GM21529 (cell line): Measurements from ENCODE around the gene FAM222A.
"Not testable (repeated sequence)": the region's sequence is repeated elsewhere in the genome, so short reads cannot be mapped to it uniquely, and the experiment has no call there.

ENCODE experiments used
- ATAC-seq: cut with Tn5 transposase; IDR thresholded peaks from one replicate; pipeline ENCODE4 v1.9.1; 2021; ENCODE audit not compliant: unreplicated experiment

The FAM222A gene

DNA sequence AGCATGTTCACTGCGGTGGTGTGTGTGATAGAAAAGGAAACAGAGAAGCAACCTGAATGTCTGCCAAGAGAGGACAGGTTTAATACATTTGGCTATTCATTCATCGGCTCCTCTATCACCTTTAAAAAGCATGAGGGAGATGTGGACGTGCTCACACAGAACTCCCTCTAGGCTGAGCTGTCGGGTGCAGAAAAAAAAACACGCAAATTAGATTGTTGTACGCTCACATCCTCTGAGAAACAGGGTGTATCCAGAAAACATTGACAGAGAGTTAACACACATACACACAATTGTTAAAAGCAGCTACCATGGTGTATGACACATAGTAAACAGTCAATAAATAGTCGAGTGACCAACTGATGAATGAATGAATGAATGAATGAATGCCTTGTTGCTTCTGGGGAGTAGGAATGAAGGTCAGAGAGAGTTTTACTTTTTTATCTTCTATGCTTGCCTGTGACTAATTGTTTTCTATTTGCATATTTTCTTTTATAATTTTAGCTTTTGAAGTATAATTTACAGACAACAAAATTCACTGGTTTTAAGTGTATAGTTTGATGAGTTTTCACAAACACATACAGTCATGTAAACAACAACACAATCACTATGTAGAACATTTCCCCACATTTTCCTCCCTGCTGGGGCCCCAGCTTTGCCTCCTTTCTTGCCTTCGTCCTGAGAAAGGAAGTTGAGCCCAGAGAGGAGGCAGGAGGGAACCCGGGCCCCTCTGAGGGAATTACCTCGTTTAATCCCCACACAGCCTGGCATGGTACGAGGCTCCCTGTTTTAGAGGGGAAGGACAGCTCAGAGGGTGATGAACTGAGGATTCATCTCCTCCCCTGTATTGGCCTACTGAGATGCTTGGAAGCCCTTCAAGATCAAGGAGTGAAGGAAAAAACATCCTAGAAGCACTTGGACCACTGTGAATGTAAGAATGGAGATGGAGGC is 19.7 kb upstream of the FAM222A start:
- ATAC-seq = no peak

DNA sequence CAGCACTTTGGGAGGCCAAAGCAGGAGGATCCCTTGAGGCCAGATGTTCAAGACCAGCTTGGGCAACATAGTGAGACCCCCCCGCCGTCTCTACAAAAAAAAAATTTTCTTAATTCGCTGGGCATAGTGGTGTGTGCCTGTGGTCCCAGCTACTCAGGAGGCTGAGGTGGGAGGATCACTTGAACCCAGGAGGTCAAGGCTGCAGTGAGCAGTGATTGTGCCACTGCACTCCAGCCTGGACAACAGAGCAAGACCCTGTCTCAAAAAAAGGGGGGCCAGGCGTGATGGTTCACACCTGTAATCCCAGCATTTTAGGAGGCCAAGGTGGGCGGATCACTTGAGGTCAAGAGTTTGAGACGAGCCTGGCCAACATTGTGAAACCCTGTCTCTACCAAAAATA is 19.0 kb upstream of the FAM222A start:
- not testable (repeated sequence) for ATAC-seq

DNA sequence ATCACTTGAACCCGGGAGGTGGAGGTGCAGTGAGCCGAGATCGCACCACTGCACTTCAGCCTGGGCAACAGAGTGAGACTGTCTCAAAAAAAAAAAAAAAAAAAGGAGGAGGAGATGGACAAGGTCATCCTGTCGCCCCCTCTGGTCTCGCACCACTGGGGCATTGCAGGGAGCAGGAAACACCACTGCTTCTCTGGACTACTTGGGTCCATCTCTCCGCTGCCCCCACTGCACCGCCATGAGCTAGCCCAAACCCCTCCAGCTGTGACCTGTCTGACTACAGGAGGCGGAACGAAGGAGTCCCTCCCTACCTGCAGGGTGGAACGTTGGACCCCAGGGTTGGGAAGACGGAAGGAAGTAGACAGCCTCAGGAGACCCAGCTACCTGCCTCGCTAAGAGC is 18.2 kb upstream of the FAM222A start:
- no peak for ATAC-seq

GRCh38 chr12:109695961-109696461 is 17.6 kb upstream of the FAM222A start:
- no peak for ATAC-seq

DNA sequence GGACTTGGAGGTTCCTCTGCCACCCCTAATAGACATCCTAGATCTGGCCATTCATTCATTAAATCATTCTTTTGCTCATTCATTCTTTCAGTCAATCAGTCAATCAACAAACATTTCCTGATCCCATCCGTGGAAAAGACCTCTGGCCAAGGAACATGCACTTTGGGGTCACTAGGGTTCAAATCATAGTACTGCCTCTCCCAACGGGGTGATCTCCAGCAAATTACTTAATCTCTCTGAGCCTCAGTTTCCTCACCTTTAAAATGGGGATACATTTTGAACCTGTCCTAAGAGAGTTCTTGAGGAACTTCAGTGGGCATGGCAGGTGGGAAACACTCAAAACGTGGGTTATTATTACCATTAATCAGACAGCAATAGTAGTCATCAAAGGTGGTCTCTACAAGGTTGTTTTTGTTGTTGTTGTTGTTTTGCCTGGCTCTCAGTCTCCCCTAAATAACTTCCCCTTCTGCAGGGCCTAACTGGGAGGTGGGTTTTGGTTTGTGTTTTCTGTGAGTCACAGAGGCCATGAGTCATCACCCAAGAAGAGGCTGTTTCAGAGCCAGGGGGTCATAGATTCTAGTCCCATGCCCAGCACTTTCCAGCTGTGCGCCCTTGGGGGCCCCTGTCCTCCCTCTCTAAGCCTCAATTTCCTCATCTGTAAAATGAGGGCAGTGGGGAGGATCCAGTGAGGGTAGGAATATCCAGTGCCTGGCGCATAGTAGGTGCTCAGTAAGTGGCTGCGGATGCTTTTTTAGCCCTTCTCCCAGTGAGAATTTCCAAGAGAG is 16.9 kb upstream of the FAM222A start:
- ATAC-seq = no peak

- ATAC-seq = no peak
Observed at GRCh38 chr12:109697270-109697553, 16.4 kb upstream of the FAM222A start.

GRCh38 chr12:109697877-109698468 is 15.7 kb upstream of the FAM222A start:
- no peak for ATAC-seq

GRCh38 chr12:109698820-109699219 is 14.8 kb upstream of the FAM222A start:
- no peak for ATAC-seq

DNA sequence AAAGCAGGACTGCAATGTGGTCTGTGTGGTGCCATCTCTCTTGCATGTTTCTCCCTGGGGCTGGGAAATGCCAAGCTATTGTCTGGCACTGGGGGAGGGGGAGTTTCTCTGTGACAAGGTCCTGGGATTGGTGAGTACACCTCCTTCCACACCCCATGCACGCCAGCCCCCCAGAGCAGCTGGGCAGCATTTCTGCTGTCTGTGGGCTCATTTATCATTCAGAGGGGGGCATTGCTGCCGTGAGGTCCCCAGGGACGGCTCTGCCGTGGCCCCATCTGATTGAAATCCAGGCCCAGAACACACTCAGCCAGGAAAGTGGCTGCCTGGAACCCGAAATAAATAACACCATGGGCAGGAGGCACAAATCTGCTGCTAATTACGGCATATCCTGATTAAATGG is 12.6 kb upstream of the FAM222A start:
- ATAC-seq = no peak

DNA sequence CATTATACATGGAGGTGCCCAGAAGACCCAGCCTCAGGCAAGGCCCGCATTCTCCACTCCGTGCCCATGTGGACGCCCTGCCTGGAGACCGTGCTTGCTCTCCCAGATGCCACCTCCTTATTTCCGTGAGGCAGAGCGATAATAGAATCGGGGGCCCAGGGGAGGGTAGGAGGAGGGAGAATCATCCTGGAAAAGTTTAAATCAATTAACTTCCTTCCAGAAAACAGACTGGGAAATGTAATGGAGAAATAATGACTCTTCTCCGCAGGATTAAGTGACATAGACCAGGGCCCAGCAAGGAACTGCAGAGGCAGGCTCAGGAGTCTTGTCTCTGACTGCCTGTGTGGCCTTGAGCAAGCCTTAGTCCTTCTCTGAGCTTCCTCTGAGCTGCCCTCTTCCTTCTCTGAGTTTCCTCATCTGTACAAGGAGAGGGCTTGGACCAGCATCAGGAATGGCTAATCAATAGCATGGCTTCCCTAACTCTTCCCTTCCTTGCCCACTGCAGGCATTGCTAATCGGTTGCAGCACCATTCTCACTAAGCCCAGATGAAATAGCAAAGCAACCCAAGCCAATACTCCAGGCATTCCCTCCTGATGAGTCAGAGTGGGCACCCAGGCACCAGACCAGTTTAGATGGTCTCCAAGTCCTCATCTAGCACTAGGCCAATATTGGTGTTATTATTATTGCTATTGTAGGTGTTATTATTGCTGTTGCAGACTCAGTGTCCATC is 11.3 kb upstream of the FAM222A start:
- ATAC-seq = no peak

- no peak for ATAC-seq
Observed at GRCh38 chr12:109703684-109704083, 9.9 kb upstream of the FAM222A start.

GRCh38 chr12:109704371-109705098 is 9.1 kb upstream of the FAM222A start:
- ATAC-seq = no peak

DNA sequence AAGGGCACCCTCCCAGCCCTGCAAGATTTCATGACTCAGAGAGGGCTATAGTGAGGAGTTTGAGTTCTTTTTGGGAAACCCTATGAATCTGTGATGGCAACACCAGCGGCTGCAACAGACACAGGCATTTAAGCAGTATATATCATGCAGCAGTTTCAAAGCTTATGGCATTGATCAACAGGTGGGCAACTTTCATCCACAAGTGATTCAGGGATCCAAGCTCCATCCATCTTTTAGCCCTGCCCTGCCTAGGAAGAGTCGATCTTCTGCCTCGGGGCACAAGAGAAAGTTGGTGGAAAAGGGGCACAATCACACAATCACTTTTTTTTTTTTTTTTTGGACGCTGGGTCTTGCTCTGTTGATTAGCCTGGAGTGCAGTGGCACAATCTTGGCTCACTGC is 8.3 kb upstream of the FAM222A start:
- no peak for ATAC-seq

- ATAC-seq = no peak
Observed at GRCh38 chr12:109706398-109706746, 7.3 kb upstream of the FAM222A start.

DNA sequence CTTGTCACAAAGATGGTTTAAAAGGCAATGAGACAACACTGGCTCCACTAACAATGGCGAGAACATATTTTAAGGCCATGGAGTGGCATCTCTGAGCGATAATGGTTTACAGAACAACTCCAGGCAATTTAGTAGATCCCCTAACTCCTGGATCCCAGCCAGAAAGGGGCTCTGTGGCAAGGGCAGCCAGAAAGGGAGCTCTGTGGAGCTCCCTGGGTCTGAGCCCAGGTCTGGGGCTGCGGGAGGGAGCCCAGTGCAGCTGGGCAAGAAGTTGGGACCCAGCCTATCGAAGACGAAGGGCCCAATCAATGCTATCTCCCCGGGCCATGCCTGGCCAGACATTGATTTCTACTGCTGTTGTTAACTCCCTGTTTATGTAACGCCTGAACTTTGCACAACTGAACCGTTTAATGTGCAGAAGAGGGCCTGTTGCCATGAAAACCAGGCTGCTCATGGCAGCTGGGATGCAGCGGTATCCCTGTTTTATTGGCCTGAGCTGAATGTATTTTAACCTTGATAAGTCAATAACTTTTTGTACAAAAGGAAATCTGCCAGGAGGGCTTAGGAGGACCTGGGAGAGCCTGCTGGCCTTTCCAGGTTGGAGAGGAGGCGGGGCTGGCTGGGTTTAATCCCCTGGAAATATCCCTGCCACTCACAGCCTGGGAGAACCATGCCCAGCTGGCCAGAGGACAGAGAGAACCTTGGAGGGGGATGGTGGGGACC is 6.7 kb upstream of the FAM222A start:
- no peak for ATAC-seq

DNA sequence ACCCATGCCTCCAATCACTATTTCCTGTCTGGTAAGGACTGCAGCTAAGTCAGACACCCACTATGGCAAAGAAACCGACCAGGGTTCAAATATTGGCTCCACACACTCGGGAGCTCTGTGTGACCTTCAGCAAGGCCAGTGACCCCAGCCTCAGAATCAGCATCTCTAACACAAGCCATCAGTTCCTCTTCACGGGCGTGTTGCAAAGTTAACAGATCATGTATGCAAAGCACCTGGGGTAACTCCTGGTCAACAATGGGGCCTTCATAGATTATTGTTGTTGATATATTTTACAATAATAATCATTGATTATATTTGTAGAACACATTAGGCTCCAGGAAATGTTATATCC is 6.2 kb upstream of the FAM222A start:
- ATAC-seq = no peak

DNA sequence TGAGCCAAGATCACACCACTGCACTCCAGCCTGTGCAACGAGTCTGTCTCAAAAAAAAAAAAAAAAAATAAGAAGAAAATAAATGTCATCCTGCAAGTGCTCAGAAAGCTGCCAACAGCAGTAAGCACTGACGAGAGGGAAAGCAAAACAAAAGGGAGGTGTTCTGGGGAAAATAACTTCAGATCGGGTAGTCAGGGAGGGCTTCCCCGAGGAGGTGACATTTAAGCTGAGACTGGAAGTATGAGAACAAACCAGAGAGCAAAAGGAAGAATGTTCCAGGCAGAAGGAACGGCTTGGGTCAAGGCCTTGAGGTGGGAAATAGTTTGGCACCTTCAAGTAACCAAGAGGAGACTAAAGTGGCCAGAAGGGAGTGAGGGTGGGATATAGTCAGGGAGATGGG is 4.7 kb upstream of the FAM222A start:
- no peak for ATAC-seq

DNA sequence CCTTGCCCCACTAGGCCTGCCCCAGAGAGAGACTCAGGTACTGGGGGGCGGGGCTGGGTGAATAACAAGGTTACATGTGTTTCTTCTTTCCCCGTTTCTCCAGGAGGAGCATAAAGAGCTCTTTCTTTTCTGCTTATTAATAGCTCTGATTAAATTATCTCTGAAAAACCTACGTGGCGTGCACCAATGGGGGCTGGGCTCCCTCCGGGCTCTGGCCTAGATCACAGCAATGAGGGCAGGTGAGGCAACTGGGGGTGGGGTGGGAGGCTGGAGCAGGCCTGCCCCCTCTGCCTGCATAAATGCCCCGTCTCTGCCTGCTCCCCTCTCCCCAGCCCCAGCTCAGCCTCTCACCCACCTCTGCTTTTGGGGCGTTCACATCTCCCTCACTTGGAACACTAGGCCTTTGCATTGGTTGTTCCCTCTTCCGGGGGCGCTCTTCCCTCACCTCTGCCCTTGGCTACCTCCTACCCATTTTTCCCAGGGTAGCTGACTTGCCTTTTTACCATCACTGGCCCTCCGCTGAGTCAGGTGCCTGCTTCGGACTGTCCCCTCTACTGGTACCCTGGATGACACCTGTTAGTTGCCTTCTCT is 4.1 kb upstream of the FAM222A start:
- no peak for ATAC-seq

GRCh38 chr12:109710205-109710746 is 3.3 kb upstream of the FAM222A start:
- ATAC-seq = no peak
